Omental fat pad (tissue), 4 donors: ENCODE measurements around the gene CLDN4. TPM values are rescaled to one million over a fixed set of nuclear protein-coding genes. Genes with fewer than 3 reads are reported as not detected.

Experiments used
- ATAC-seq: fragments of 150-250 bp; one replicate; pipeline ENCODE4 v1.9.1; 2016; ENCODE audit warnings: mild to moderate bottlenecking, moderate library complexity; ENCODE audit not compliant: low FRiP score
- DNase-seq: peaks from one replicate; pipeline ENCODE4 v3.0.0-alpha.2; 2019; ENCODE audit warnings: low spot score
- CTCF ChIP-seq, 3 donors: fragments of 450-650 bp; IDR thresholded peaks; one replicate each; pipeline ENCODE4 v1.5.1; 2016 to 2017; ENCODE audit warnings: antibody characterized with exemption in 3 of 3, mild to moderate bottlenecking in 3 of 3, moderate library complexity in 2 of 3
- total RNA-seq, 4 donors: library from RNA; depleted of rRNA; stranded (reverse); fragments of >200 nt; gene quantifications; one replicate each; pipeline ENCODE4 v1.1.0, GENCODE V29; 2016

The CLDN4 gene
- total RNA-seq, 4 donors from 2014 or later = 0.19 to 0.65 (median 0.60) TPM; not detected in 1

- DNase-seq (no peak), ATAC-seq (no peak)
- TF ChIP-seq CTCF (IDR thresholded peaks at IDR 0.05) = no peak
These were observed 29.2 kb upstream of the CLDN4 start for GRCh38 chr7:73801577-73801976.

GRCh38 chr7:73802459-73802858 lies 28.3 kb upstream of the CLDN4 start:
- DNase-seq (no peak), ATAC-seq (no peak)
- no peak for TF ChIP-seq CTCF (IDR thresholded peaks at IDR 0.05)

GRCh38 chr7:73809467-73809951 lies 21.3 kb upstream of the CLDN4 start:
- no peak for ATAC-seq
- no peak for DNase-seq
- TF ChIP-seq CTCF (IDR thresholded peaks at IDR 0.05) = no peak

GRCh38 chr7:73810998-73811360 lies 19.8 kb upstream of the CLDN4 start:
- ATAC-seq = no peak
- no peak for DNase-seq
- no peak for TF ChIP-seq CTCF (IDR thresholded peaks at IDR 0.05)

GRCh38 chr7:73811760-73812168 lies 19.0 kb upstream of the CLDN4 start:
- peak in 1 of 3 donors; percentile 10 for TF ChIP-seq CTCF (IDR thresholded peaks at IDR 0.05)
- ATAC-seq (peak; percentile 87), DNase-seq (peak; percentile 51)

GRCh38 chr7:73812996-73813395 lies 17.8 kb upstream of the CLDN4 start:
- TF ChIP-seq CTCF (IDR thresholded peaks at IDR 0.05) = no peak
- no peak for DNase-seq
- ATAC-seq = no peak

- no peak for DNase-seq
- TF ChIP-seq CTCF (IDR thresholded peaks at IDR 0.05) = no peak
- no peak for ATAC-seq
These were observed 15.4 kb upstream of the CLDN4 start for GRCh38 chr7:73815436-73815835.
